SK-N-MC (cell line): ENCODE results near the gene SLC35F3.

Experiments
- DNase-seq: peaks from one replicate; pipeline ENCODE4 v3.0.0-alpha.2; 2011; ENCODE audit warnings: low read depth, low spot score
- H3K27ac ChIP-seq: fragments of 200-600 bp; sonication (generic); 2 replicates; pipeline ENCODE4 v1.5.1; 2016; ENCODE audit warnings: mixed run types
- H3K36me3 ChIP-seq: fragments of 200-600 bp; sonication (generic); 2 replicates; pipeline ENCODE4 v1.6.1; 2017; ENCODE audit warnings: antibody characterized with exemption, low read length, mixed read lengths; ENCODE audit not compliant: insufficient read depth
- H3K4me3 ChIP-seq: fragments of 200-600 bp; sonication (generic); 2 replicates; pipeline ENCODE4 v1.5.1; 2016
- H3K9ac ChIP-seq: fragments of 200-600 bp; sonication (generic); 2 replicates; pipeline ENCODE4 v1.8.0; 2017; ENCODE audit warnings: mixed run types, mixed read lengths; ENCODE audit not compliant: insufficient read length
- H3K9me3 ChIP-seq: fragments of 200-600 bp; sonication (generic); 2 replicates; pipeline ENCODE4 v1.6.1; 2017; ENCODE audit warnings: low read depth, mild to moderate bottlenecking, antibody characterized with exemption, low read length, moderate library complexity, mixed read lengths
- EZH2 ChIP-seq: fragments of 200-600 bp; sonication (generic); IDR thresholded peaks from one replicate; pipeline ENCODE4 v1.6.1; 2017; ENCODE audit warnings: antibody characterized with exemption
- FOXP2 ChIP-seq: optimal IDR thresholded peaks from 2 replicates; pipeline ENCODE3; 2011; ENCODE audit warnings: mild to moderate bottlenecking, moderate library complexity; ENCODE audit not compliant: insufficient read depth; ENCODE audit errors: extremely low read length, control extremely low read depth
- POLR2AphosphoS5 ChIP-seq: IDR thresholded peaks from 2 replicates; pipeline ENCODE4 v1.6.1; 2012; ENCODE audit warnings: mild to moderate bottlenecking, low read depth, low read length, borderline replicate concordance

The SLC35F3 gene

DNA sequence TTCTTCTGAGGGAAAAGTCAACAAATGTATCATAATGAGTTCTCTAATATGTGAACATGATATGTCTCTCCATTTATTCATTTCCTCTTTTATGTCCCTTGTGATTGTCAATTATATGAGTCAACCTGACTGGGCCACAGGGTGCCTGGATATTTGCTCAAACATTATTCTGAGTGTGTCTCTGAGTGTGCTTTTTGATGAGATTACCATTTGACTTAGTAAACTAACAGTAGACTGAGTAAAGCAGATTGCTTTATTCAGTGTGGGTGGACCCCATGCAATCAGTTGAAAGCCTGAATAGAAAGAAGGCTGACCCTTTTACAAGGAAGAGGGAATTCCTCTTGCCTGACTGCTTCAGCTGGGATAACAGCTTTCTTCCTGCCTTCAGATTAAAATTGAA lies 142.6 kb downstream of the SLC35F3 start:
- no peak for DNase-seq
- no peak overlapping the region for H3K27ac ChIP-seq
- no peak overlapping the region for H3K4me3 ChIP-seq
- no peak for TF ChIP-seq POLR2AphosphoS5
- no peak overlapping the region for H3K9ac ChIP-seq
- no peaks in the 10 kb centered on the region for H3K9me3 ChIP-seq
- H3K36me3 ChIP-seq, result no peaks in the 10 kb centered on the region

- no peak for DNase-seq
- Histone ChIP-seq H3K9ac (no peak overlapping the region), H3K9me3 (no peaks in the 10 kb centered on the region; the same call in 1 of the 2 replicates), H3K4me3 (no peak overlapping the region), H3K27ac (no peak overlapping the region), H3K36me3 (no peaks in the 10 kb centered on the region)
- TF ChIP-seq EZH2 (no peak), FOXP2 (no peak), POLR2AphosphoS5 (no peak)
Observed at GRCh38 chr1:234062166-234062565, 157.7 kb downstream of the SLC35F3 start.

GRCh38 chr1:234065794-234066447 lies 161.4 kb downstream of the SLC35F3 start:
- TF ChIP-seq EZH2 (no peak), POLR2AphosphoS5 (no peak), FOXP2 (no peak)
- no peak overlapping the region for H3K27ac ChIP-seq
- H3K9me3 ChIP-seq, result no peaks in the 10 kb centered on the region; the same call in 1 of the 2 replicates
- H3K36me3 ChIP-seq, result no peaks in the 10 kb centered on the region
- no peak for DNase-seq
- H3K4me3 ChIP-seq, result no peak overlapping the region
- no peak overlapping the region for H3K9ac ChIP-seq

DNA sequence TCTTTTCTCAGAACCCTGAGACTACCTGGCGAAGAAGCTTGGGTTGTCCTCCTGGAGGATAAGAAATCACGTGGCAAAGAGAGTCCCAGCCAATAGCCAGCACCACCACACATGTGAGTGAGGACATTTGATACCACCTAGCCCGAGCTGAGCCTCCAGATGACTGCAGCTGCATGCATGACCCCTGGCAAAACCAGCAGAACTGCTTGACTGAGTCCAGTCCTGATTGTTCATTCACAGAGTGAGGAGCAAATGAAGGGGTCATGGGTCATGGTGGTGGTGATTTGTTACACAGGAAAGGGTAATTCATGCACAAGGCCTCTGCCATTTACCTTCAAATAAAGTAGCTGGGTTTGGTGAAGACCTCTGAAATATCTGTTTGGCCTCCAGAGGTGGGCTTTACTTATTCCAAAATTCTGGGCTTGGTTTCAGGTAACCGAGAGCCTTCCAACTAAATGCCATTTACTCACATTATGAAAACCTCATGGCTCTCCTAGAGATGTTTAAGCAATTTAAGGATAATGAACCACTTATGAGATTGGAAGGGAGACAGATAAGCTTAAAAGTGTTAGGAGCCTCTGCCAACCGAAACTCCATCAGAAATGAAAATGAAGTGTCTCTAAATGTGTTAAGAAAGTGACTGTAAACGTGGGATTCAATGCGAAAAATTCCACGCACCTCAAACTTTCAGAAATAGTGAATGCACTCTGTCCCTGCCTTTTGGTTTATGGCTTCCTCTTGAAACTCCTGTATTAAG lies 163.3 kb downstream of the SLC35F3 start:
- TF ChIP-seq POLR2AphosphoS5 (no peak), FOXP2 (no peak), EZH2 (no peak)
- H3K9ac ChIP-seq, result no peak overlapping the region
- no peaks in the 10 kb centered on the region for H3K9me3 ChIP-seq
- H3K4me3 ChIP-seq, result no peak overlapping the region
- no peaks in the 10 kb centered on the region for H3K36me3 ChIP-seq
- no peak overlapping the region for H3K27ac ChIP-seq
- no peak for DNase-seq

GRCh38 chr1:234069760-234070159 lies 165.3 kb downstream of the SLC35F3 start:
- Histone ChIP-seq H3K4me3 (no peak overlapping the region), H3K9me3 (no peaks in the 10 kb centered on the region), H3K27ac (no peak overlapping the region), H3K36me3 (no peaks in the 10 kb centered on the region), H3K9ac (no peak overlapping the region)
- no peak for DNase-seq
- no peak for TF ChIP-seq FOXP2
- TF ChIP-seq POLR2AphosphoS5, result no peak

GRCh38 chr1:234072793-234073192 lies 168.3 kb downstream of the SLC35F3 start:
- Histone ChIP-seq H3K36me3 (no peaks in the 10 kb centered on the region), H3K9ac (no peak overlapping the region), H3K27ac (no peak overlapping the region), H3K9me3 (no peaks in the 10 kb centered on the region), H3K4me3 (no peak overlapping the region)
- no peak for TF ChIP-seq EZH2
- no peak for DNase-seq

- Histone ChIP-seq H3K9ac (no peak overlapping the region), H3K36me3 (no peaks in the 10 kb centered on the region), H3K4me3 (no peak overlapping the region), H3K9me3 (no peaks in the 10 kb centered on the region), H3K27ac (no peak overlapping the region)
- no peak for TF ChIP-seq FOXP2
- TF ChIP-seq EZH2, result no peak
- TF ChIP-seq POLR2AphosphoS5, result no peak
- DNase-seq, result no peak
Observed at GRCh38 chr1:234078143-234078542, 173.7 kb downstream of the SLC35F3 start.

DNA sequence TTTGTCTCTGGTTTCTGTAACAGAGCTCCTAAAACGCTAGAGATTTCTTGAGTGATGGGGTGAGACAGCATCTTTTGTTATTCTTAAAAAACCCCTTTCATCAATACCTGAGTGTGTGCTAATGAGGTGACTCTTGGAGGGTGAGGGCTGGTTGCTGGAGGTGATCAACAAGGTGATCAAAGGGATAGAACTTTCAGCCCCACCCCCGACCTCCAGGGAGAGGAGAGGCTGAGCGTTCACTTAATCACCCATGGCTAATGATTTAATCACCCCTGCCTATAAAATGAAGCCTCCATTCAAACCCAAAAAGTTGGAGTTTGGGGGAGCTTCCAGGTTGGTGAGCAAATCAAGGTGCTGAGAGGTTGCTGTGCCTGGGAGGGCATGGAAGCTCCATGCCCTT lies 175.4 kb downstream of the SLC35F3 start:
- Histone ChIP-seq H3K4me3 (no peak overlapping the region), H3K36me3 (no peaks in the 10 kb centered on the region), H3K9ac (no peak overlapping the region), H3K9me3 (no peaks in the 10 kb centered on the region), H3K27ac (no peak overlapping the region)
- no peak for DNase-seq
- TF ChIP-seq FOXP2, result no peak
- TF ChIP-seq POLR2AphosphoS5, result no peak
- TF ChIP-seq EZH2, result no peak

GRCh38 chr1:234083460-234083859 lies 179.0 kb downstream of the SLC35F3 start:
- H3K36me3 ChIP-seq, result no peaks in the 10 kb centered on the region
- no peak overlapping the region for H3K9ac ChIP-seq
- no peak overlapping the region for H3K4me3 ChIP-seq
- TF ChIP-seq FOXP2 (no peak), POLR2AphosphoS5 (no peak), EZH2 (no peak)
- no peak for DNase-seq
- H3K27ac ChIP-seq, result no peak overlapping the region
- H3K9me3 ChIP-seq, result no peaks in the 10 kb centered on the region
